ENCODE data around the gene ZSWIM5. TPM values are rescaled to one million over a fixed set of nuclear protein-coding genes. Genes with fewer than 3 reads are reported as not detected.
"Not testable (repeated sequence)": the region's sequence is repeated elsewhere in the genome, so short reads cannot be mapped to it uniquely, and the experiment has no call there.

Gene ZSWIM5
- total RNA-seq, 1 experiment from 2014 or later = 2.2 TPM

DNA sequence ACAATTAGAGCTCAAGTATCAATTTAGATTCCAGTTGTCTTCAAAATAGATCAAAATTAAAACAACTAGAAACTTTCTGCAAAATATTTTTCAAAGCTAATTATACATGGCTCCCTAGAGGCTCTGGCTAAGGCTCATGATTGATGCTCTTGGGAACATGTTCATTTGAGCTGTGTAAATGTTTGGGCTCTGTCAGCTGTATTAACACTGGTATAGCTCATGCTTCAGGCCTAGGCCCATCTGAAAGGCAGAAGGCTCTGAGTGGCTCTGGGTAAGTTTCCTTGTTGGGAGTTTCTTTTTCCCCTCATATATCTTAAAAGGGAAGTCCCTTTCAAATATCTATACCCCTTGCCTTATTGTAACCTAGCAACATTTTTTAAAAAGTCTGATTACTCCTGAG lies 113.1 kb downstream of the ZSWIM5 start (continued):
- TF ChIP-seq, protein P1, sequence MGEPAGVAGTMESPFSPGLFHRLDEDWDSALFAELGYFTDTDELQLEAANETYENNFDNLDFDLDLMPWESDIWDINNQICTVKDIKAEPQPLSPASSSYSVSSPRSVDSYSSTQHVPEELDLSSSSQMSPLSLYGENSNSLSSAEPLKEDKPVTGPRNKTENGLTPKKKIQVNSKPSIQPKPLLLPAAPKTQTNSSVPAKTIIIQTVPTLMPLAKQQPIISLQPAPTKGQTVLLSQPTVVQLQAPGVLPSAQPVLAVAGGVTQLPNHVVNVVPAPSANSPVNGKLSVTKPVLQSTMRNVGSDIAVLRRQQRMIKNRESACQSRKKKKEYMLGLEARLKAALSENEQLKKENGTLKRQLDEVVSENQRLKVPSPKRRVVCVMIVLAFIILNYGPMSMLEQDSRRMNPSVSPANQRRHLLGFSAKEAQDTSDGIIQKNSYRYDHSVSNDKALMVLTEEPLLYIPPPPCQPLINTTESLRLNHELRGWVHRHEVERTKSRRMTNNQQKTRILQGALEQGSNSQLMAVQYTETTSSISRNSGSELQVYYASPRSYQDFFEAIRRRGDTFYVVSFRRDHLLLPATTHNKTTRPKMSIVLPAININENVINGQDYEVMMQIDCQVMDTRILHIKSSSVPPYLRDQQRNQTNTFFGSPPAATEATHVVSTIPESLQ (CRISPR knock-in tag; IDR thresholded peaks at IDR 0.05) = no peak
- TF ChIP-seq NFATC4 (CRISPR knock-in tag; IDR thresholded peaks at IDR 0.05) (no peak), ZBTB21 (CRISPR knock-in tag; IDR thresholded peaks at IDR 0.05; ENCODE audit: borderline replicate concordance) (no peak), ZNF138 (CRISPR knock-in tag; conservative IDR thresholded peaks at IDR 0.05) (no peak), E2F4 (CRISPR knock-in tag; IDR thresholded peaks at IDR 0.05; ENCODE audit: borderline replicate concordance, low read depth) (no peak), NFE2L1 (CRISPR knock-in tag; IDR thresholded peaks at IDR 0.05) (no peak), ZNF219 (CRISPR knock-in tag; IDR thresholded peaks at IDR 0.05; ENCODE audit: borderline replicate concordance) (no peak), IRF1 (CRISPR knock-in tag; IDR thresholded peaks at IDR 0.05) (no peak), TEAD1 (CRISPR knock-in tag; IDR thresholded peaks at IDR 0.05) (no peak)
- TF ChIP-seq, protein P2, sequence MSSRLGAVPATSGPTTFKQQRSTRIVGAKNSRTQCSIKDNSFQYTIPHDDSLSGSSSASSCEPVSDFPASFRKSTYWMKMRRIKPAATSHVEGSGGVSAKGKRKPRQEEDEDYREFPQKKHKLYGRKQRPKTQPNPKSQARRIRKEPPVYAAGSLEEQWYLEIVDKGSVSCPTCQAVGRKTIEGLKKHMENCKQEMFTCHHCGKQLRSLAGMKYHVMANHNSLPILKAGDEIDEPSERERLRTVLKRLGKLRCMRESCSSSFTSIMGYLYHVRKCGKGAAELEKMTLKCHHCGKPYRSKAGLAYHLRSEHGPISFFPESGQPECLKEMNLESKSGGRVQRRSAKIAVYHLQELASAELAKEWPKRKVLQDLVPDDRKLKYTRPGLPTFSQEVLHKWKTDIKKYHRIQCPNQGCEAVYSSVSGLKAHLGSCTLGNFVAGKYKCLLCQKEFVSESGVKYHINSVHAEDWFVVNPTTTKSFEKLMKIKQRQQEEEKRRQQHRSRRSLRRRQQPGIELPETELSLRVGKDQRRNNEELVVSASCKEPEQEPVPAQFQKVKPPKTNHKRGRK (CRISPR knock-in tag; IDR thresholded peaks at IDR 0.05; ENCODE audit: borderline replicate concordance) = no peak

DNA sequence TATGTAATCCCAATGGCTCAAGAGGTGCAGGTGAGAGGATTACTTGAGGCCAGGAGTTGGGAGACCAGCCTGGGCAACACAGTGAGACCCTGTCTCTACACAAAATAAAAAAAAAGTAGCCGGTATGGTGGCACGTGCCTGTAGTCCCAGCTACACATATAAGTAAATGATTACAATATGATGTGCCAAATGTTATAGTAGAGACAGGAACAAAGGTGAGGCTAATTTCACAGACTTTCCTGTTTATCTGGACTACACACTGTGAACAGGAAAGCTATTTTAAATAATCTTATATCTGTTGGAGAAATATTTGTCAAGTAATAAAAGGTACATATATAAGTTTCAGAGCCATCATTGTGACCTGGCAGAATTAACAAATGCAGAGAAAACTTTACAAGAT lies 116.7 kb downstream of the ZSWIM5 start:
- ChIA-PET CTCF (no interaction called here), POLR2A (no interaction called here)
- Mint-ChIP-seq H3K9me3 (no peaks in the 10 kb centered on the region), H3K27me3 (ENCODE audit: low read depth) (no peaks in the 10 kb centered on the region), H3K27ac (no peak overlapping the region), H3K4me3 (no peak overlapping the region), H3K36me3 (no peaks in the 10 kb centered on the region), H3K4me1 (no peaks in the 10 kb centered on the region)
- ATAC-seq (no peak), DNase-seq (ENCODE audit: low spot score) (no peak)
- TF ChIP-seq PRRX2 (CRISPR knock-in tag; IDR thresholded peaks at IDR 0.05) = no peak
- no peak for TF ChIP-seq ATF1 (CRISPR knock-in tag; IDR thresholded peaks at IDR 0.05)
- TF ChIP-seq ZBTB21 (CRISPR knock-in tag; IDR thresholded peaks at IDR 0.05; ENCODE audit: borderline replicate concordance) = no peak
- no peak for TF ChIP-seq SMAD3 (CRISPR knock-in tag; IDR thresholded peaks at IDR 0.05; ENCODE audit: borderline replicate concordance)
- no peak for TF ChIP-seq NFE2L1 (CRISPR knock-in tag; IDR thresholded peaks at IDR 0.05)

DNA sequence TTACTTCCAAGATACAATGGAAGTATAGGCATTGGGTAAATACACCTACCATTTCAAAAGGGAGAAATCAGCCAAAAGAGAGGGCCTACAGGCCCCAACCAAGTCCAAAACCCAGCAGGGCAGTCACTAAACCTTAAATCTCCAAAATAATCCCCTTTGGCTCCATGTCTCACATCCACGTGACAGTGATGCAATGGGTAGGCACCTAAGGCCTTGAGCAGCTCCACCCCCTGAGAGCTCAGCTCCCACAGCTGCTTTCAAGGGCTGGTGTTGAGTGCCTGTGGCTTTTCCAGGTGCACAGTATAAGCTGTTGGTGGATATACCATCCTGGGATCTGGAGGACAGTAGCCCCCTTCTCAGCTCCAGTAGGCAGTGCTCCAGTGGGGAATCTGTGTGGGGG lies 121.8 kb downstream of the ZSWIM5 start:
- H3K27ac Mint-ChIP-seq = no peak overlapping the region
- no peak overlapping the region for H3K4me3 Mint-ChIP-seq
- peaks cover 20% of the 10 kb centered on the region for H3K9me3 Mint-ChIP-seq
- ATAC-seq (no peak), DNase-seq (ENCODE audit: low spot score) (no peak)
- no peaks in the 10 kb centered on the region for H3K27me3 Mint-ChIP-seq (ENCODE audit: low read depth)
- ChIA-PET CTCF (no interaction called here), POLR2A (no interaction called here)
- peaks cover 15% of the 10 kb centered on the region for H3K36me3 Mint-ChIP-seq
- TF ChIP-seq CBFB (CRISPR knock-in tag; IDR thresholded peaks at IDR 0.05; ENCODE audit: low read depth) (no peak), ZNF263 (CRISPR knock-in tag; IDR thresholded peaks at IDR 0.05; ENCODE audit: low read depth) (no peak)
- H3K4me1 Mint-ChIP-seq = no peaks in the 10 kb centered on the region

GRCh38 chr1:45079533-45079932 lies 126.9 kb downstream of the ZSWIM5 start:
- ChIA-PET POLR2A (interaction anchor here (0.5 kb wide), 1 partner anchor 28 kb away, joined by 9 read pairs; no protein-coding TSS in a partner anchor), CTCF (no interaction called here)
- H3K27me3 Mint-ChIP-seq (ENCODE audit: low read depth) = no peaks in the 10 kb centered on the region; the same call in 1 of the 2 replicates
- no peak overlapping the region for H3K27ac Mint-ChIP-seq
- H3K9me3 Mint-ChIP-seq = peaks cover 57% of the 10 kb centered on the region
- H3K36me3 Mint-ChIP-seq = peaks cover 40% of the 10 kb centered on the region
- H3K4me1 Mint-ChIP-seq = peaks cover 9% of the 10 kb centered on the region
- DNase-seq (ENCODE audit: low spot score) = no peak
- ATAC-seq = no peak
- no peak overlapping the region for H3K4me3 Mint-ChIP-seq
- TF ChIP-seq CBFB (CRISPR knock-in tag; IDR thresholded peaks at IDR 0.05; ENCODE audit: low read depth) = no peak
- no peak for TF ChIP-seq ZNF425 (CRISPR knock-in tag; conservative IDR thresholded peaks at IDR 0.05)

DNA sequence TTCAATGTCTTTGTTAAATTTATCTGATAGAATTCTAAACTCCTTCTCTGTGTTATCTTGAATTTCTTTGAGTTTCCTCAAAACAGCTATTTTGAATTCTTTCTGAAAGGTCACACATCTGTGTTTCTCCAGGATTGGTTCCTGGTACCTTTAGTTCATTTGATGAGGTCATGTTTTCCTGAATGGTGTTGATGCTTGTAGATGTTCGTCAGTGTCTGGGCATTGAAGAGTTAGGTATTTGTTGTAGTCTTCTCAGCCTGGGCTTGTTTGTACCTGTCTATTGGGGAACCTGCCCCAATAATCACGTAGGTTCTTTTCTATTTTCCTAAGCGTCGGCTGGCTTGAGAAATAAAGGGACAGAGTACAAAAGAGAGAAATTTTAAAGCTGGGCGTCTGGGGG lies 129.4 kb downstream of the ZSWIM5 start:
- H3K27me3 Mint-ChIP-seq (ENCODE audit: low read depth); CTCF ChIA-PET; H3K4me3 Mint-ChIP-seq; H3K4me1 Mint-ChIP-seq; POLR2A ChIA-PET; DNase-seq (ENCODE audit: low spot score); H3K27ac Mint-ChIP-seq; ATAC-seq: not testable (repeated sequence)
- Mint-ChIP-seq H3K36me3 (peaks cover 31% of the 10 kb centered on the region), H3K9me3 (peaks cover 64% of the 10 kb centered on the region)

Measured in WTC11 (cell line).